Fibroblast of skin of scalp (primary cell): Measurements from ENCODE around the gene ACACA. TPM values are rescaled to one million over a fixed set of nuclear protein-coding genes. Genes with fewer than 3 reads are reported as not detected.
"Not testable (repeated sequence)": the region's sequence is repeated elsewhere in the genome, so short reads cannot be mapped to it uniquely, and the experiment has no call there.

Experiments used
- DNase-seq: peaks from one replicate; pipeline ENCODE4 v3.0.0-alpha.2; 2013
- polyA plus RNA-seq, 2 experiments: library from polyadenylated mRNA; unstranded; fragments of 120-200 nt; gene quantifications; one replicate each; pipeline ENCODE4 v1.2.1, GENCODE V29; 2013; ENCODE audit not compliant: insufficient read length in 2 of 2

Gene ACACA
- polyA plus RNA-seq (2013, experiment 1 of 2; ENCODE audit: insufficient read length): 35.1 TPM
- polyA plus RNA-seq (2013, experiment 2 of 2; ENCODE audit: insufficient read length): 42.2 TPM

- DNase-seq: peak; percentile 84
Measured at GRCh38 chr17:37406635-37407461, at the start of gene ACACA, which contains the start of gene TADA2A. ACACA (minus strand) TSS chr17:37406836; CDS start chr17:37406299, 537 bp downstream. TADA2A (plus strand) TSS chr17:37406886; CDS start chr17:37411366, 4,480 bp downstream.

- no peak for DNase-seq
Measured at GRCh38 chr17:37450112-37450511, 43.5 kb upstream of the ACACA start.

- DNase-seq: peak; percentile 35
Measured at GRCh38 chr17:37447641-37448040, 41.0 kb upstream of the ACACA start.

GRCh38 chr17:37446027-37446426, 39.4 kb upstream of the ACACA start:
- DNase-seq: no peak

- DNase-seq: not testable (repeated sequence)
Measured at GRCh38 chr17:37441369-37442014, 34.9 kb upstream of the ACACA start.

- no peak for DNase-seq
Measured at GRCh38 chr17:37440424-37440823, 33.8 kb upstream of the ACACA start.

GRCh38 chr17:37438141-37438540, 31.5 kb upstream of the ACACA start:
- DNase-seq: no peak

GRCh38 chr17:37432671-37433070, 26.0 kb upstream of the ACACA start:
- DNase-seq: no peak

- DNase-seq: peak; percentile 58
Measured at GRCh38 chr17:37430051-37430627, 23.5 kb upstream of the ACACA start.

GRCh38 chr17:37429453-37429852, 22.8 kb upstream of the ACACA start:
- DNase-seq: no peak

GRCh38 chr17:37429039-37429438, 22.4 kb upstream of the ACACA start:
- no peak for DNase-seq

- DNase-seq: no peak
Measured at GRCh38 chr17:37425268-37425667, 18.6 kb upstream of the ACACA start.

GRCh38 chr17:37422971-37423625, 16.5 kb upstream of the ACACA start:
- no peak for DNase-seq

- peak; percentile 14 for DNase-seq
Measured at GRCh38 chr17:37417852-37418251, 11.2 kb upstream of the ACACA start.

GRCh38 chr17:37413875-37414519, 7.4 kb upstream of the ACACA start:
- no peak for DNase-seq

- no peak for DNase-seq
Measured at GRCh38 chr17:37410357-37410756, 3.7 kb upstream of the ACACA start.

GRCh38 chr17:37408145-37408479, 1.5 kb upstream of the ACACA start:
- not testable (repeated sequence) for DNase-seq

- no peak for DNase-seq
Measured at GRCh38 chr17:37405955-37406634, 541 bp downstream of the ACACA start.

GRCh38 chr17:37405522-37405921, 1.1 kb downstream of the ACACA start:
- DNase-seq: not testable (repeated sequence)

GRCh38 chr17:37400505-37400904, 6.1 kb downstream of the ACACA start:
- no peak for DNase-seq

GRCh38 chr17:37399265-37399803, 7.3 kb downstream of the ACACA start:
- no peak for DNase-seq
